HEK293 (cell line): ENCODE results near the gene LIN37.

Source experiments
- IKZF3 ChIP-seq: fragments of 450-650 bp; IDR thresholded peaks from 2 replicates; pipeline ENCODE4 v1.5.0; 2018; ENCODE audit warnings: missing biosample characterization, mild to moderate bottlenecking, missing genetic modification characterization, moderate library complexity
- KLF1 ChIP-seq: fragments of 450-650 bp; formaldehyde crosslinking; IDR thresholded peaks from 2 replicates; pipeline ENCODE4 v1.5.1; 2016; ENCODE audit warnings: missing biosample characterization, missing genetic modification characterization
- KLF7 ChIP-seq: fragments of 450-650 bp; formaldehyde crosslinking; IDR thresholded peaks from 2 replicates; pipeline ENCODE4 v1.5.1; 2016; ENCODE audit warnings: missing biosample characterization, missing genetic modification characterization, borderline replicate concordance
- MYNN ChIP-seq: fragments of 450-650 bp; formaldehyde crosslinking; IDR thresholded peaks from 2 replicates; pipeline ENCODE4 v1.5.1; 2016; ENCODE audit warnings: missing biosample characterization, missing genetic modification characterization, borderline replicate concordance
- PBX3 ChIP-seq: sonication (generic); formaldehyde crosslinking; IDR thresholded peaks from 2 replicates; pipeline ENCODE4 v1.8.1; 2022; ENCODE audit warnings: mild to moderate bottlenecking, moderate library complexity, missing genetic modification reagents
- SP7 ChIP-seq: fragments of 450-650 bp; formaldehyde crosslinking; IDR thresholded peaks from 2 replicates; pipeline ENCODE4 v1.5.1; 2016; ENCODE audit warnings: missing biosample characterization, missing genetic modification characterization
- WT1 ChIP-seq: fragments of 450-650 bp; formaldehyde crosslinking; IDR thresholded peaks from 2 replicates; pipeline ENCODE4 v1.5.1; 2016; ENCODE audit warnings: missing biosample characterization, missing genetic modification characterization
- ZBTB7A ChIP-seq: fragments of 450-650 bp; formaldehyde crosslinking; IDR thresholded peaks from 2 replicates; pipeline ENCODE4 v1.5.1; 2016; ENCODE audit warnings: low read depth, missing biosample characterization, missing genetic modification characterization
- ZIC2 ChIP-seq: fragments of 450-650 bp; formaldehyde crosslinking; IDR thresholded peaks from 2 replicates; pipeline ENCODE4 v1.5.1; 2016; ENCODE audit warnings: missing biosample characterization, missing genetic modification characterization
- ZNF148 ChIP-seq: fragments of 450-650 bp; formaldehyde crosslinking; IDR thresholded peaks from 2 replicates; pipeline ENCODE4 v1.5.0; 2017; ENCODE audit warnings: missing biosample characterization, missing genetic modification characterization, borderline replicate concordance
- ZNF18 ChIP-seq: fragments of 450-650 bp; formaldehyde crosslinking; IDR thresholded peaks from 2 replicates; pipeline ENCODE4 v1.5.1; 2016; ENCODE audit warnings: missing biosample characterization, missing genetic modification characterization
- ZNF2 ChIP-seq: fragments of 450-650 bp; formaldehyde crosslinking; IDR thresholded peaks from 2 replicates; pipeline ENCODE4 v1.5.1; 2016; ENCODE audit warnings: missing biosample characterization, missing genetic modification characterization
- ZNF223 ChIP-seq: fragments of 450-650 bp; formaldehyde crosslinking; IDR thresholded peaks from 2 replicates; pipeline ENCODE4 v1.5.1; 2016; ENCODE audit warnings: missing biosample characterization, missing genetic modification characterization
- ZNF324 ChIP-seq: fragments of 450-650 bp; formaldehyde crosslinking; IDR thresholded peaks from 2 replicates; pipeline ENCODE4 v1.5.1; 2016; ENCODE audit warnings: missing biosample characterization, missing genetic modification characterization
- ZNF394 ChIP-seq: fragments of 450-650 bp; formaldehyde crosslinking; IDR thresholded peaks from 2 replicates; pipeline ENCODE4 v1.5.1; 2016; ENCODE audit warnings: missing biosample characterization, missing genetic modification characterization, mild to moderate bottlenecking, moderate library complexity, borderline replicate concordance
- ZNF426 ChIP-seq: fragments of 450-650 bp; formaldehyde crosslinking; IDR thresholded peaks from 2 replicates; pipeline ENCODE4 v1.5.1; 2017; ENCODE audit warnings: missing biosample characterization, missing genetic modification characterization, mild to moderate bottlenecking, inconsistent platforms, moderate library complexity
- ZNF521 ChIP-seq: fragments of 450-650 bp; formaldehyde crosslinking; IDR thresholded peaks from 2 replicates; pipeline ENCODE4 v1.5.1; 2017; ENCODE audit warnings: missing biosample characterization, mild to moderate bottlenecking, missing genetic modification characterization
- ZNF530 ChIP-seq: fragments of 450-650 bp; formaldehyde crosslinking; IDR thresholded peaks from 2 replicates; pipeline ENCODE4 v1.5.1; 2016; ENCODE audit warnings: low read depth, missing biosample characterization, missing genetic modification characterization
- ZNF549 ChIP-seq: fragments of 450-650 bp; IDR thresholded peaks from 2 replicates; pipeline ENCODE4 v1.5.1; 2018; ENCODE audit warnings: missing biosample characterization, missing genetic modification characterization, mild to moderate bottlenecking, inconsistent platforms, moderate library complexity
- ZNF560 ChIP-seq: fragments of 450-650 bp; formaldehyde crosslinking; IDR thresholded peaks from 2 replicates; pipeline ENCODE4 v1.5.1; 2017; ENCODE audit warnings: missing biosample characterization, missing genetic modification characterization, borderline replicate concordance
- ZNF571 ChIP-seq: fragments of 450-650 bp; formaldehyde crosslinking; IDR thresholded peaks from 2 replicates; pipeline ENCODE4 v1.5.0; 2017; ENCODE audit warnings: missing biosample characterization, missing genetic modification characterization
- ZNF585B ChIP-seq: fragments of 450-650 bp; formaldehyde crosslinking; IDR thresholded peaks from 2 replicates; pipeline ENCODE4 v1.5.1; 2016; ENCODE audit warnings: missing biosample characterization, missing genetic modification characterization
- ZSCAN30 ChIP-seq: fragments of 450-650 bp; IDR thresholded peaks from 2 replicates; pipeline ENCODE4 v1.5.1; 2018; ENCODE audit warnings: missing biosample characterization, mild to moderate bottlenecking, missing genetic modification characterization, moderate library complexity
- ZSCAN5A ChIP-seq: fragments of 450-650 bp; formaldehyde crosslinking; IDR thresholded peaks from 2 replicates; pipeline ENCODE4 v1.5.1; 2016; ENCODE audit warnings: missing biosample characterization, missing genetic modification characterization
- TF ChIP-seq, protein P1 (sequence below): fragments of 450-650 bp; formaldehyde crosslinking; IDR thresholded peaks from 2 replicates; pipeline ENCODE4 v1.5.1; 2016; ENCODE audit warnings: missing biosample characterization, missing genetic modification characterization
- TF ChIP-seq, protein P2 (sequence below): fragments of 450-650 bp; formaldehyde crosslinking; IDR thresholded peaks from 2 replicates; pipeline ENCODE4 v1.5.1; 2016; ENCODE audit warnings: missing biosample characterization, missing genetic modification characterization
- TF ChIP-seq, protein P3 (sequence below): fragments of 450-650 bp; formaldehyde crosslinking; IDR thresholded peaks from 2 replicates; pipeline ENCODE4 v1.5.1; 2016; ENCODE audit warnings: missing biosample characterization, missing genetic modification characterization

The LIN37 gene

GRCh38 chr19:35757231-35757748 is 8.9 kb downstream of the LIN37 start (continued):
- TF ChIP-seq, protein P1, sequence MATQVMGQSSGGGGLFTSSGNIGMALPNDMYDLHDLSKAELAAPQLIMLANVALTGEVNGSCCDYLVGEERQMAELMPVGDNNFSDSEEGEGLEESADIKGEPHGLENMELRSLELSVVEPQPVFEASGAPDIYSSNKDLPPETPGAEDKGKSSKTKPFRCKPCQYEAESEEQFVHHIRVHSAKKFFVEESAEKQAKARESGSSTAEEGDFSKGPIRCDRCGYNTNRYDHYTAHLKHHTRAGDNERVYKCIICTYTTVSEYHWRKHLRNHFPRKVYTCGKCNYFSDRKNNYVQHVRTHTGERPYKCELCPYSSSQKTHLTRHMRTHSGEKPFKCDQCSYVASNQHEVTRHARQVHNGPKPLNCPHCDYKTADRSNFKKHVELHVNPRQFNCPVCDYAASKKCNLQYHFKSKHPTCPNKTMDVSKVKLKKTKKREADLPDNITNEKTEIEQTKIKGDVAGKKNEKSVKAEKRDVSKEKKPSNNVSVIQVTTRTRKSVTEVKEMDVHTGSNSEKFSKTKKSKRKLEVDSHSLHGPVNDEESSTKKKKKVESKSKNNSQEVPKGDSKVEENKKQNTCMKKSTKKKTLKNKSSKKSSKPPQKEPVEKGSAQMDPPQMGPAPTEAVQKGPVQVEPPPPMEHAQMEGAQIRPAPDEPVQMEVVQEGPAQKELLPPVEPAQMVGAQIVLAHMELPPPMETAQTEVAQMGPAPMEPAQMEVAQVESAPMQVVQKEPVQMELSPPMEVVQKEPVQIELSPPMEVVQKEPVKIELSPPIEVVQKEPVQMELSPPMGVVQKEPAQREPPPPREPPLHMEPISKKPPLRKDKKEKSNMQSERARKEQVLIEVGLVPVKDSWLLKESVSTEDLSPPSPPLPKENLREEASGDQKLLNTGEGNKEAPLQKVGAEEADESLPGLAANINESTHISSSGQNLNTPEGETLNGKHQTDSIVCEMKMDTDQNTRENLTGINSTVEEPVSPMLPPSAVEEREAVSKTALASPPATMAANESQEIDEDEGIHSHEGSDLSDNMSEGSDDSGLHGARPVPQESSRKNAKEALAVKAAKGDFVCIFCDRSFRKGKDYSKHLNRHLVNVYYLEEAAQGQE = peak; percentile 70
- no peak for TF ChIP-seq ZNF18 (tag by site-specific recombination)
- no peak for TF ChIP-seq ZNF324 (tag by site-specific recombination)
- TF ChIP-seq ZNF223 (tag by site-specific recombination) = no peak
- no peak for TF ChIP-seq ZNF560
- TF ChIP-seq, protein P2, sequence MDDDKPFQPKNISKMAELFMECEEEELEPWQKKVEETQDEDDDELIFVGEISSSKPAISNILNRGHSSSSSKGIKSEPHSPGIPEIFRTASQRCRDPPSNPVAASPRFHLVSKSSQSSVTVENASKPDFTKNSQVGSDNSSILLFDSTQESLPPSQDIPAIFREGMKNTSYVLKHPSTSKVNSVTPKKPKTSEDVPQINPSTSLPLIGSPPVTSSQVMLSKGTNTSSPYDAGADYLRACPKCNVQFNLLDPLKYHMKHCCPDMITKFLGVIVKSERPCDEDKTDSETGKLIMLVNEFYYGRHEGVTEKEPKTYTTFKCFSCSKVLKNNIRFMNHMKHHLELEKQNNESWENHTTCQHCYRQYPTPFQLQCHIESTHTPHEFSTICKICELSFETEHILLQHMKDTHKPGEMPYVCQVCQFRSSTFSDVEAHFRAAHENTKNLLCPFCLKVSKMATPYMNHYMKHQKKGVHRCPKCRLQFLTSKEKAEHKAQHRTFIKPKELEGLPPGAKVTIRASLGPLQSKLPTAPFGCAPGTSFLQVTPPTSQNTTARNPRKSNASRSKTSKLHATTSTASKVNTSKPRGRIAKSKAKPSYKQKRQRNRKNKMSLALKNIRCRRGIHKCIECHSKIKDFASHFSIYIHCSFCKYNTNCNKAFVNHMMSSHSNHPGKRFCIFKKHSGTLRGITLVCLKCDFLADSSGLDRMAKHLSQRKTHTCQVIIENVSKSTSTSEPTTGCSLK = no peak
- peak; percentile 91 for TF ChIP-seq IKZF3 (tag by site-specific recombination)
- TF ChIP-seq ZNF571 (tag by site-specific recombination) = no peak
- TF ChIP-seq SP7 (tag by site-specific recombination) = peak; percentile 72
- TF ChIP-seq ZNF530 (tag by site-specific recombination) = no peak
- TF ChIP-seq WT1 (tag by site-specific recombination) = no peak; the same call in 1 of the 2 replicates
- no peak for TF ChIP-seq KLF1 (tag by site-specific recombination)
- no peak for TF ChIP-seq ZBTB7A
- no peak for TF ChIP-seq ZNF585B
- TF ChIP-seq KLF7 = peak; percentile 48; the same call in 1 of the 2 replicates
- no peak for TF ChIP-seq ZNF426 (tag by site-specific recombination)
- TF ChIP-seq ZNF549 (tag by site-specific recombination) = no peak
- no peak for TF ChIP-seq PBX3 (CRISPR knock-in tag)
- no peak for TF ChIP-seq MYNN (tag by site-specific recombination)
- peak; percentile 97 for TF ChIP-seq ZSCAN30 (tag by site-specific recombination)
- no peak for TF ChIP-seq ZNF521 (tag by site-specific recombination)
- peak; percentile 68; the same call in 1 of the 2 replicates for TF ChIP-seq ZNF394 (tag by site-specific recombination)
- peak; percentile 66 for TF ChIP-seq ZNF2 (tag by site-specific recombination)
- no peak for TF ChIP-seq ZNF148 (tag by site-specific recombination)
- TF ChIP-seq ZSCAN5A (tag by site-specific recombination) = 0 out of 2 replicates have a peak, but pooled peaks have one; percentile 64
- peak; percentile 90 for TF ChIP-seq ZIC2 (tag by site-specific recombination)
- TF ChIP-seq, protein P3, sequence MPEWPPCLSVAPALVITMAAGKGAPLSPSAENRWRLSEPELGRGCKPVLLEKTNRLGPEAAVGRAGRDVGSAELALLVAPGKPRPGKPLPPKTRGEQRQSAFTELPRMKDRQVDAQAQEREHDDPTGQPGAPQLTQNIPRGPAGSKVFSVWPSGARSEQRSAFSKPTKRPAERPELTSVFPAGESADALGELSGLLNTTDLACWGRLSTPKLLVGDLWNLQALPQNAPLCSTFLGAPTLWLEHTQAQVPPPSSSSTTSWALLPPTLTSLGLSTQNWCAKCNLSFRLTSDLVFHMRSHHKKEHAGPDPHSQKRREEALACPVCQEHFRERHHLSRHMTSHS (tag by site-specific recombination) = no peak
